ENCODE data around the gene ZNF665. TPM values are rescaled to one million over a fixed set of nuclear protein-coding genes. Genes with fewer than 3 reads are reported as not detected.

The ZNF665 gene
- total and polyA plus RNA-seq, 10 of the 15 experiments (the other 5 are each of a cell fraction or from before 2014, with no cell fraction given): 0.20 to 3.0 (median 1.4) TPM

DNA sequence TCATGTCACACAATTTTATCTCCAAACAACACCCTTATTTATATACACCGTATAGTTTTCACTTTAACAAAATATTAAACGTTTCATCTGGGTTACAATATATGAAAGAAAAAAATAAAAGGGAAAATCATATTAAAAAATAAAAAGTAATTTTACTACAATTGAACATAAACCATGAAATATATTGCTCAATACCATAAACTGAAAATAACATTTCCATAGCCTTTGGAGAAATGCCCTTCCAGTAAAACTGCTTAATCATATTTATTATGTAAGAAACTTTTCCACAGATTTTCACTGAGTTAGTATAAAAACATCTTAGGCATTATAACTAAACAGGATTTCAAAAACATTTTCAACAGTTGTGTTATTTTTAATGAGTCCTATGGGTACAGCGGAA is 32.8 kb downstream of the ZNF665 start (continued):
- no peak for TF ChIP-seq POU2F2 (IDR thresholded peaks at IDR 0.05; ENCODE audit: borderline replicate concordance, low read depth, low read length)
- no peak for TF ChIP-seq HDAC2 (IDR thresholded peaks at IDR 0.05)
- no peak for TF ChIP-seq MYC (IDR thresholded peaks at IDR 0.05; ENCODE audit: insufficient read depth, insufficient read length, insufficient replicate concordance, low read length, severe bottlenecking)
- TF ChIP-seq STAT1 (conservative IDR thresholded peaks at IDR 0.05): no peak
- no peak for TF ChIP-seq DPF2 (IDR thresholded peaks at IDR 0.05)
- no peak for TF ChIP-seq RFX5 (IDR thresholded peaks at IDR 0.05; ENCODE audit: low read depth, low read length)

DNA sequence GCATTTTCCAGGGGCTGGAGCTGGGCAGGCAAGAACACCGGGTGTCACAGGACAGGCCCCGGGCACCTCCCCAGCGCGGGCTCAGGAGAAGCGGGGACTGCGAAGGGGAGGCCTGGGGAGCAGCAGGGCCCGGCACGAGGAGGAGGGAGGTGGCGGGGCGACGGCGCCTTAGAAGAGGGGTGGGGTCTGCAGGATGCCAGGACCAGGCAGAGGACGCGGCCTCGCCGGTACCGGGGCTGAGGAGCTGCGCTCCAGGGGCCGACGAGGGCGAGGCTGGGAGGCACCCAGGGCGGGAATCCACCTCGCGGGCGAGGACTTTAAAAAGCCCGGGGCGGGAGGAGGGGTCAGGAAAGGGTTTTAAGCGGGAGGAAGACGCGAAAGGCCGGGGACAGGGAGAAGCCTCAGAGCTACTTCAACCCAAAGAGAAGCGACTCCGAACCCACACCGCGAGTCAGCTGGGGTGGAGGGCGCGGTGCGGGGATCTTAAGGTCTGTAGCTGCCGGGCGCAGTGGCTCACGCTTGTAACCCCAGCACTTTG is 35.0 kb downstream of the ZNF665 start:
- H2AFZ ChIP-seq (ENCODE audit: control insufficient read depth, low read depth, low read length): peak overlapping the region; percentile 17; the same call in 1 of the 2 replicates
- H3K79me2 ChIP-seq (ENCODE audit: control insufficient read depth, insufficient read depth, low read length): no peaks in the 10 kb centered on the region
- BruUV-seq (replicated peaks): no TSS peak
- H3K27ac ChIP-seq (ENCODE audit: control insufficient read depth, insufficient read depth): peak overlapping the region; percentile 39; the same call in 1 of the 2 replicates
- peaks cover 9% of the 10 kb centered on the region; the same call in 2 of the 3 replicates for H3K9me3 ChIP-seq (replicated peaks; ENCODE audit: control insufficient read depth, insufficient read depth, low read length)
- in situ Hi-C loops (cut with MboI) (no loop called here), intact Hi-C loops (cut with micrococcal nuclease; ENCODE audit: unreplicated experiment) (no loop called here)
- 5% methylated on average over 35 of the region's 41 CpGs for WGBS (ENCODE audit: insufficient coverage, insufficient replicate concordance, low lambda C conversion rate, missing lambda C conversion rate)
- RAD21 ChIA-PET (ENCODE audit: unreplicated experiment): no interaction called here
- H4K20me1 ChIP-seq (ENCODE audit: control insufficient read depth, insufficient read depth): no peaks in the 10 kb centered on the region
- FAIRE-seq: no peak
- no peaks in the 10 kb centered on the region for H3K27me3 ChIP-seq (replicated peaks in 1 of 2; ENCODE audit: control insufficient read depth in 2 of 2, insufficient read depth in 2 of 2, low read length in 1 of 2)
- no peak for DNase-seq (ENCODE audit: low read depth, low spot score)
- no peak for ATAC-seq
- no peaks in the 10 kb centered on the region for H3K4me1 ChIP-seq (ENCODE audit: control insufficient read depth, insufficient read depth, low read length)
- H3K9ac ChIP-seq (ENCODE audit: control insufficient read depth, insufficient read depth, low read length): peak overlapping the region; percentile 60
- POLR2A ChIA-PET: interaction anchor here (0.7 kb wide), 1 partner anchor 194 kb away, joined by 9 read pairs; no protein-coding TSS in a partner anchor
- no peaks in the 10 kb centered on the region for H3K36me3 ChIP-seq (ENCODE audit: control insufficient read depth in 2 of 2, insufficient read depth in 2 of 2, low read length in 1 of 2)
- SMC1A ChIA-PET (ENCODE audit: uncharacterized antibody, unreplicated experiment): interaction anchor here (0.6 kb wide), 1 partner anchor 195 kb away, joined by 3 read pairs; the partner anchor contains the start of gene ZNF816
- CTCF ChIA-PET: no interaction called here
- H3K4me2 ChIP-seq (ENCODE audit: control insufficient read depth, insufficient read depth): peak overlapping the region; percentile 54
- H3K4me3 ChIP-seq: peak overlapping the region; percentile 59
- TF ChIP-seq BMI1 (IDR thresholded peaks at IDR 0.05; ENCODE audit: borderline replicate concordance) (no peak), POLR2A (IDR thresholded peaks at IDR 0.05; ENCODE audit: low read depth, low read length) (no peak), JUND (IDR thresholded peaks at IDR 0.05; ENCODE audit: low read depth, low read length) (no peak), GATAD2B (conservative IDR thresholded peaks at IDR 0.05; ENCODE audit: low read depth) (no peak)
- TF ChIP-seq, protein P1, sequence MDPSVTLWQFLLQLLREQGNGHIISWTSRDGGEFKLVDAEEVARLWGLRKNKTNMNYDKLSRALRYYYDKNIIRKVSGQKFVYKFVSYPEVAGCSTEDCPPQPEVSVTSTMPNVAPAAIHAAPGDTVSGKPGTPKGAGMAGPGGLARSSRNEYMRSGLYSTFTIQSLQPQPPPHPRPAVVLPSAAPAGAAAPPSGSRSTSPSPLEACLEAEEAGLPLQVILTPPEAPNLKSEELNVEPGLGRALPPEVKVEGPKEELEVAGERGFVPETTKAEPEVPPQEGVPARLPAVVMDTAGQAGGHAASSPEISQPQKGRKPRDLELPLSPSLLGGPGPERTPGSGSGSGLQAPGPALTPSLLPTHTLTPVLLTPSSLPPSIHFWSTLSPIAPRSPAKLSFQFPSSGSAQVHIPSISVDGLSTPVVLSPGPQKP (IDR thresholded peaks at IDR 0.05; ENCODE audit: low read depth, low read length): no peak
- TF ChIP-seq, protein P2, sequence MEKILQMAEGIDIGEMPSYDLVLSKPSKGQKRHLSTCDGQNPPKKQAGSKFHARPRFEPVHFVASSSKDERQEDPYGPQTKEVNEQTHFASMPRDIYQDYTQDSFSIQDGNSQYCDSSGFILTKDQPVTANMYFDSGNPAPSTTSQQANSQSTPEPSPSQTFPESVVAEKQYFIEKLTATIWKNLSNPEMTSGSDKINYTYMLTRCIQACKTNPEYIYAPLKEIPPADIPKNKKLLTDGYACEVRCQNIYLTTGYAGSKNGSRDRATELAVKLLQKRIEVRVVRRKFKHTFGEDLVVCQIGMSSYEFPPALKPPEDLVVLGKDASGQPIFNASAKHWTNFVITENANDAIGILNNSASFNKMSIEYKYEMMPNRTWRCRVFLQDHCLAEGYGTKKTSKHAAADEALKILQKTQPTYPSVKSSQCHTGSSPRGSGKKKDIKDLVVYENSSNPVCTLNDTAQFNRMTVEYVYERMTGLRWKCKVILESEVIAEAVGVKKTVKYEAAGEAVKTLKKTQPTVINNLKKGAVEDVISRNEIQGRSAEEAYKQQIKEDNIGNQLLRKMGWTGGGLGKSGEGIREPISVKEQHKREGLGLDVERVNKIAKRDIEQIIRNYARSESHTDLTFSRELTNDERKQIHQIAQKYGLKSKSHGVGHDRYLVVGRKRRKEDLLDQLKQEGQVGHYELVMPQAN (conservative IDR thresholded peaks at IDR 0.05): no peak
- TF ChIP-seq, protein P3, sequence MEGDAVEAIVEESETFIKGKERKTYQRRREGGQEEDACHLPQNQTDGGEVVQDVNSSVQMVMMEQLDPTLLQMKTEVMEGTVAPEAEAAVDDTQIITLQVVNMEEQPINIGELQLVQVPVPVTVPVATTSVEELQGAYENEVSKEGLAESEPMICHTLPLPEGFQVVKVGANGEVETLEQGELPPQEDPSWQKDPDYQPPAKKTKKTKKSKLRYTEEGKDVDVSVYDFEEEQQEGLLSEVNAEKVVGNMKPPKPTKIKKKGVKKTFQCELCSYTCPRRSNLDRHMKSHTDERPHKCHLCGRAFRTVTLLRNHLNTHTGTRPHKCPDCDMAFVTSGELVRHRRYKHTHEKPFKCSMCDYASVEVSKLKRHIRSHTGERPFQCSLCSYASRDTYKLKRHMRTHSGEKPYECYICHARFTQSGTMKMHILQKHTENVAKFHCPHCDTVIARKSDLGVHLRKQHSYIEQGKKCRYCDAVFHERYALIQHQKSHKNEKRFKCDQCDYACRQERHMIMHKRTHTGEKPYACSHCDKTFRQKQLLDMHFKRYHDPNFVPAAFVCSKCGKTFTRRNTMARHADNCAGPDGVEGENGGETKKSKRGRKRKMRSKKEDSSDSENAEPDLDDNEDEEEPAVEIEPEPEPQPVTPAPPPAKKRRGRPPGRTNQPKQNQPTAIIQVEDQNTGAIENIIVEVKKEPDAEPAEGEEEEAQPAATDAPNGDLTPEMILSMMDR (IDR thresholded peaks at IDR 0.05 in 2 of 3, conservative IDR thresholded peaks at IDR 0.05 in 1 of 3; ENCODE audit: control insufficient read depth in 2 of 3, extremely low read depth in 1 of 3, insufficient read depth in 1 of 3, low read depth in 3 of 3, low read length in 3 of 3): no peak
- TF ChIP-seq, protein P4, sequence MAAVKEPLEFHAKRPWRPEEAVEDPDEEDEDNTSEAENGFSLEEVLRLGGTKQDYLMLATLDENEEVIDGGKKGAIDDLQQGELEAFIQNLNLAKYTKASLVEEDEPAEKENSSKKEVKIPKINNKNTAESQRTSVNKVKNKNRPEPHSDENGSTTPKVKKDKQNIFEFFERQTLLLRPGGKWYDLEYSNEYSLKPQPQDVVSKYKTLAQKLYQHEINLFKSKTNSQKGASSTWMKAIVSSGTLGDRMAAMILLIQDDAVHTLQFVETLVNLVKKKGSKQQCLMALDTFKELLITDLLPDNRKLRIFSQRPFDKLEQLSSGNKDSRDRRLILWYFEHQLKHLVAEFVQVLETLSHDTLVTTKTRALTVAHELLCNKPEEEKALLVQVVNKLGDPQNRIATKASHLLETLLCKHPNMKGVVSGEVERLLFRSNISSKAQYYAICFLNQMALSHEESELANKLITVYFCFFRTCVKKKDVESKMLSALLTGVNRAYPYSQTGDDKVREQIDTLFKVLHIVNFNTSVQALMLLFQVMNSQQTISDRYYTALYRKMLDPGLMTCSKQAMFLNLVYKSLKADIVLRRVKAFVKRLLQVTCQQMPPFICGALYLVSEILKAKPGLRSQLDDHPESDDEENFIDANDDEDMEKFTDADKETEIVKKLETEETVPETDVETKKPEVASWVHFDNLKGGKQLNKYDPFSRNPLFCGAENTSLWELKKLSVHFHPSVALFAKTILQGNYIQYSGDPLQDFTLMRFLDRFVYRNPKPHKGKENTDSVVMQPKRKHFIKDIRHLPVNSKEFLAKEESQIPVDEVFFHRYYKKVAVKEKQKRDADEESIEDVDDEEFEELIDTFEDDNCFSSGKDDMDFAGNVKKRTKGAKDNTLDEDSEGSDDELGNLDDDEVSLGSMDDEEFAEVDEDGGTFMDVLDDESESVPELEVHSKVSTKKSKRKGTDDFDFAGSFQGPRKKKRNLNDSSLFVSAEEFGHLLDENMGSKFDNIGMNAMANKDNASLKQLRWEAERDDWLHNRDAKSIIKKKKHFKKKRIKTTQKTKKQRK (IDR thresholded peaks at IDR 0.05; ENCODE audit: low read depth, low read length): no peak

All from GM12878 (cell line).